Measurements from ENCODE around the gene FAM117B. TPM values are rescaled to one million over a fixed set of nuclear protein-coding genes. Genes with fewer than 3 reads are reported as not detected.
"Not testable (repeated sequence)": the region's sequence is repeated elsewhere in the genome, so short reads cannot be mapped to it uniquely, and the experiment has no call there.

The FAM117B gene
- total RNA-seq, 6 donors from 2014 or later = 4.6 to 24.1 (median 12.2) TPM

DNA sequence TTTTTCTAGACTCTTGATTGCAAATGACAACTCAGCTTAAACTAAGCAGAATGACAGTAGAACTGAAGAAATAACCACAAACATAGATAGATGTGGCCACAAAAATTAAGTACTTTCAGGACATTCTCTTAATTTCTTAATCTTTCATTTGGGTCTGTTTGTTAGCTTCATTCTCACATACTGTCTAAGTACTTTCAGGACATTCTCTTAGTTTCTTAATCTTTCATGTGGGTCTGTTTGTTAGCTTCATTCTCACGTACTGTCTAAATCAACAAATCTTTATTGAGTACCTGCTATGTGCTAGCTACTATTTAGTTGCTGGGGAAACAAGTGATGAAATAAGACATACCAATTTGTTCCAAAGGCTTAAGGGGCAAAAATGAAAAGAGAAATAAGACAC lies 35.1 kb downstream of the FAM117B start:
- 73 to 74% methylated on average over 1 of the region's 1 CpG for WGBS, 2 donors
- DNase-seq (no peak), ATAC-seq (ENCODE audit: low FRiP score in 2 of 2) (no peak)
- Histone ChIP-seq H3K4me1 (peaks cover 0 to 22% (median 7%) of the 10 kb centered on the region in 4 donors), H3K4me3 (no peak overlapping the region), H3K9me3 (no peaks in the 10 kb centered on the region), H3K27me3 (no peaks in the 10 kb centered on the region), H3K36me3 (no peaks in the 10 kb centered on the region), H3K27ac (no peak overlapping the region)
- TF ChIP-seq EP300 (IDR thresholded peaks at IDR 0.05) = no peak
- TF ChIP-seq POLR2A (IDR thresholded peaks at IDR 0.05) = no peak
- no peak for TF ChIP-seq POLR2AphosphoS5 (IDR thresholded peaks at IDR 0.05)
- TF ChIP-seq, protein P1, sequence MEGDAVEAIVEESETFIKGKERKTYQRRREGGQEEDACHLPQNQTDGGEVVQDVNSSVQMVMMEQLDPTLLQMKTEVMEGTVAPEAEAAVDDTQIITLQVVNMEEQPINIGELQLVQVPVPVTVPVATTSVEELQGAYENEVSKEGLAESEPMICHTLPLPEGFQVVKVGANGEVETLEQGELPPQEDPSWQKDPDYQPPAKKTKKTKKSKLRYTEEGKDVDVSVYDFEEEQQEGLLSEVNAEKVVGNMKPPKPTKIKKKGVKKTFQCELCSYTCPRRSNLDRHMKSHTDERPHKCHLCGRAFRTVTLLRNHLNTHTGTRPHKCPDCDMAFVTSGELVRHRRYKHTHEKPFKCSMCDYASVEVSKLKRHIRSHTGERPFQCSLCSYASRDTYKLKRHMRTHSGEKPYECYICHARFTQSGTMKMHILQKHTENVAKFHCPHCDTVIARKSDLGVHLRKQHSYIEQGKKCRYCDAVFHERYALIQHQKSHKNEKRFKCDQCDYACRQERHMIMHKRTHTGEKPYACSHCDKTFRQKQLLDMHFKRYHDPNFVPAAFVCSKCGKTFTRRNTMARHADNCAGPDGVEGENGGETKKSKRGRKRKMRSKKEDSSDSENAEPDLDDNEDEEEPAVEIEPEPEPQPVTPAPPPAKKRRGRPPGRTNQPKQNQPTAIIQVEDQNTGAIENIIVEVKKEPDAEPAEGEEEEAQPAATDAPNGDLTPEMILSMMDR (IDR thresholded peaks at IDR 0.05) = no peak

DNA sequence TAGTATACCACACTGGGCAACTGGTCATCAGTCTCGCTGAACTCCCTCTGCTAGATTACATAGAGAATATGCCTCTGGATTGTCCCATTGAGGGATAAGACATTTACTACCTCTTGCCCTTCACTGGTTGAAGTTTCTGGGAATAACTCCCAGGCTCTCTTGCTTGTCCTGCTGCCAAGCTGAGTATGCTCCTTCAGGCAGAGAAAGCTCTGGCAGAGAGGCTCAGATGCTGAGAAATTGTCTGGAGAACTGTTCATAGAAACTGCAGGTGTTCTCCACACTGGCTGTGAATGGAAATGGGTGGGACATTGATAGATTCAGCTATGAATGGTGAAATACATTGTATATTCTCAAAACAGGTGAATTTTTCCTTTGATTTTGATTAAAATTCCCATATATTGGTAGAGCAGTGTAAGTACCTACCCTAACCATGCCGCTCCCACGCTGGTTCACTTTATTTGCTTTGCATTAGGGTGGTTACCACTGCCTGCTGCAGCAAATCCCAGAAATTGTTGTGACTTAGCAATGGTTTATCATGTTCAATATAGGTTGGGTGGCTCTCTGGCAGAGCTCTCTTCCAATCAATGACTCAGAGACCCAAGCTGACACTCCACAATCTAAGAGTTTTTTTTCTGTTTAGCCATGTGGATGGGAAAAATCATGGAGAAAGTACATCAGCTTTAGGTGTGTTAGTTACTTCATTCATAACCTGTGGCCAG lies 36.7 kb downstream of the FAM117B start:
- WGBS, 2 donors = 87 to 91% methylated on average over 3 of the region's 3 CpGs
- DNase-seq = peak in 1 of 2 donors; percentile 31
- Histone ChIP-seq H3K9me3 (no peaks in the 10 kb centered on the region), H3K4me1 (peaks cover 0 to 13% (median 5%) of the 10 kb centered on the region in 4 donors), H3K27me3 (no peaks in the 10 kb centered on the region), H3K36me3 (no peaks in the 10 kb centered on the region), H3K4me3 (no peak overlapping the region), H3K27ac (no peak overlapping the region)
- ATAC-seq (ENCODE audit: low FRiP score in 2 of 2) = peak in 1 of 2 donors; percentile 32
- TF ChIP-seq POLR2AphosphoS5 (IDR thresholded peaks at IDR 0.05) (no peak), POLR2A (IDR thresholded peaks at IDR 0.05) (no peak), EP300 (IDR thresholded peaks at IDR 0.05) (no peak)
- TF ChIP-seq, protein P1 (IDR thresholded peaks at IDR 0.05) = no peak

DNA sequence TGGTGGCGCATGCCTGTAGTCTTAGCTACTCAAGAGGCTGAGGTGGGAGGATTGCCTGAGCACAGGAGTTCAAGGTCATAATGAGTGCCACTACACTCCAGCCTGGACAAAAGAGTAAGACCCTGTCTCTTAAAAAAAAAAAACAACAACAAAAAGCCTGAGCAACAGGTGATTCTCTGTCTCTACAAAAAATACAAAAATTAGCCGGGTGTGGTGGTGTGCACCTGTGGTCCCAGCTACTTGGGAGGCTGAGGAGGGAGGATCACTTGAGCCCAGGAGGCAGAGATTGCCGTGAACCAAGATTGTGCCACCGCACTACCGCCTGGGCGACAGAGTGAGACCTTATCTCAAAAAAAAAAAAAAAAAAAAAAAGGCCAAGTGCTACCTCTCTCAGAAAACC lies 40.3 kb downstream of the FAM117B start:
- not testable (repeated sequence) for DNase-seq; H3K4me3 ChIP-seq; H3K4me1 ChIP-seq; H3K27me3 ChIP-seq; H3K9me3 ChIP-seq; ATAC-seq (ENCODE audit: low FRiP score in 2 of 2); H3K36me3 ChIP-seq; H3K27ac ChIP-seq
- 91 to 97% methylated on average over 6 of the region's 6 CpGs for WGBS, 2 donors

DNA sequence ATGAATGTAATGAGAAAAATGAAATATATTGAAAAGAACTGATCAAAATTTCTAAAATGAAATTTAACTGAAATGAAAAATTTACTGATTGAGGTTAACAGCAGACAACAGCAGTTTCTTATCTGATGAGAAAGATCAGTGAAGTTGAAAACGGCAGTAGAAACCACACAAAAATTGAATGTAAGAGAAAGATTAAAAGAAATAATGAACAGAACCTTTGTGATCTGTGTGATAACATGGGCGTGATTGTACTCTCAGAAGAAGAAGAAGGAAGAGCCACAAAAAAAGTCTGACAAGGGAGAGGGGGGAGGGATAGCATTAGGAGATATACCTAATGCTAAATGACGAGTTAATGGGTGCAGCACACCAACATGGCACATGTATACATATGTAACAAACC lies 45.2 kb downstream of the FAM117B start:
- no peak overlapping the region for H3K4me3 ChIP-seq
- 87 to 92% methylated on average over 3 of the region's 3 CpGs for WGBS, 2 donors
- no peaks in the 10 kb centered on the region for H3K9me3 ChIP-seq
- no peaks in the 10 kb centered on the region for H3K4me1 ChIP-seq
- no peaks in the 10 kb centered on the region for H3K36me3 ChIP-seq
- ATAC-seq (ENCODE audit: low FRiP score in 2 of 2) (no peak), DNase-seq (no peak)
- TF ChIP-seq POLR2AphosphoS5 (IDR thresholded peaks at IDR 0.05) (no peak), EP300 (IDR thresholded peaks at IDR 0.05) (no peak), POLR2A (IDR thresholded peaks at IDR 0.05) (no peak)
- TF ChIP-seq, protein P1 (IDR thresholded peaks at IDR 0.05) = no peak
- H3K27me3 ChIP-seq = no peaks in the 10 kb centered on the region
- H3K27ac ChIP-seq = no peak overlapping the region

DNA sequence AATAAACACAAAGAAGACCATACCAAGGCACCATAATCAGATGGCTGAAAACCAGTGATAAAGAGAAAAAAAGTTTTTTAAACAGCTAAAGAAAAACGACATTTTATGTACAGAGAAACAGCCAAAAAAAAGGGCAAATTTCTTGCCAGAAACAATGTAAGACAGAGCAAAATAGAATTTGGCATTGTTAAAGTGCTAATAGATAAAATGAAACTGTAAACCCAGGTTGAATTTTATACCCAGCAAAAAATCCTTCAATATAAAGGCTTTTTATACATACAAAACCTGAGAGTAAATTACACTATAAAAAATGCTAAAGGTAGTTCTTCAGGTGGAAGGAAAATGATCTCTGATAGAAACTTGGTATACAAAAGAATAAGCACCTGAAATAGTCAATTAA lies 45.7 kb downstream of the FAM117B start:
- 90 to 92% methylated on average over 1 of the region's 1 CpG for WGBS, 2 donors

More for the DNA sequence above, 45.7 kb downstream of the FAM117B start:
- DNase-seq = no peak
- no peaks in the 10 kb centered on the region for H3K36me3 ChIP-seq
- ATAC-seq (ENCODE audit: low FRiP score in 2 of 2) = no peak
- H3K27me3 ChIP-seq = no peaks in the 10 kb centered on the region
- no peak overlapping the region for H3K4me3 ChIP-seq
- H3K27ac ChIP-seq = no peak overlapping the region
- H3K4me1 ChIP-seq = no peaks in the 10 kb centered on the region
- TF ChIP-seq POLR2AphosphoS5 (IDR thresholded peaks at IDR 0.05) = no peak
- no peak for TF ChIP-seq POLR2A (IDR thresholded peaks at IDR 0.05)
- no peak for TF ChIP-seq EP300 (IDR thresholded peaks at IDR 0.05)
- TF ChIP-seq, protein P1 (IDR thresholded peaks at IDR 0.05) = no peak
- H3K9me3 ChIP-seq = no peaks in the 10 kb centered on the region

Data from upper lobe of left lung (tissue), 6 donors.